DND-41 (cell line): ENCODE data around the gene APBB2.

ENCODE experiments used
- EZH2 ChIP-seq: IDR thresholded peaks from 3 replicates; pipeline ENCODE4 v1.6.1; 2012; ENCODE audit warnings: borderline replicate concordance, low read depth, mild to moderate bottlenecking, moderate library complexity, low read length, inconsistent platforms; ENCODE audit not compliant: severe bottlenecking
- TF ChIP-seq, protein P1 (sequence below): IDR thresholded peaks from 2 replicates; pipeline ENCODE4 v1.5.1; 2012; ENCODE audit warnings: borderline replicate concordance, low read length, moderate library complexity, mild to moderate bottlenecking; ENCODE audit not compliant: poor library complexity, severe bottlenecking; ENCODE audit errors: extremely low read depth

DNA sequence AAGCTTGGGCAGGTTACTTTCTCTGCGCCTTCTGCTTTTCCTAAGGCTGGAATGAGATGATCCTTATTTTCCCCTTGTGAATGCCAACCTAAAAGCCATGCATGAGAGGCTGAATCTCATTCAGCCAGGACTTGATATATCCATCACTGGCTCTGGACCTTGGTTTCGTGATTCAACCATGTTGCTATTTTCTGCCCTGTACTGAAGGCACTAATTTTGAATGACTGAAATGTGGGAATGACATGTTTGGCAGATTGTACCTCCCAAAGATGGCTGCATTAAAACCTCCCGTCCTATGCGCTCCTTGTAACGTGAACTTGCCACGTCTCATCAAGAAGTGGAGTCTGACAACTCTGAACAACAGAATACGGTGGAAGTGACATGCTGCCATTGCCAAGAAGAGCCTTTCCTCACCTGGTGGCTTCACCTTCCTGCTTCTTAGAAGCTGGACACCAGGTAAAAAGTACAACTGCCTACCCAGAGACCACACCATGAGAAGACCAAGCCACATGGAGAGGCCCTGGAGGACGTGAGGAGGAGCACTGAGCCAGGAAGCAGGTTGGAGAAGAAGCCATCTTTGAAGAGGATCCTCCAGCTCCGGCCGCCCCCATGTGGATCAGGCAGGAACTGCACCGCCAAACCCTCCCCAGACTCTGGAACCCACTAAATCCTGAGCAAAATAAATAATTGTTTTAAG lies 290.1 kb downstream of the APBB2 start:
- TF ChIP-seq, protein P1, sequence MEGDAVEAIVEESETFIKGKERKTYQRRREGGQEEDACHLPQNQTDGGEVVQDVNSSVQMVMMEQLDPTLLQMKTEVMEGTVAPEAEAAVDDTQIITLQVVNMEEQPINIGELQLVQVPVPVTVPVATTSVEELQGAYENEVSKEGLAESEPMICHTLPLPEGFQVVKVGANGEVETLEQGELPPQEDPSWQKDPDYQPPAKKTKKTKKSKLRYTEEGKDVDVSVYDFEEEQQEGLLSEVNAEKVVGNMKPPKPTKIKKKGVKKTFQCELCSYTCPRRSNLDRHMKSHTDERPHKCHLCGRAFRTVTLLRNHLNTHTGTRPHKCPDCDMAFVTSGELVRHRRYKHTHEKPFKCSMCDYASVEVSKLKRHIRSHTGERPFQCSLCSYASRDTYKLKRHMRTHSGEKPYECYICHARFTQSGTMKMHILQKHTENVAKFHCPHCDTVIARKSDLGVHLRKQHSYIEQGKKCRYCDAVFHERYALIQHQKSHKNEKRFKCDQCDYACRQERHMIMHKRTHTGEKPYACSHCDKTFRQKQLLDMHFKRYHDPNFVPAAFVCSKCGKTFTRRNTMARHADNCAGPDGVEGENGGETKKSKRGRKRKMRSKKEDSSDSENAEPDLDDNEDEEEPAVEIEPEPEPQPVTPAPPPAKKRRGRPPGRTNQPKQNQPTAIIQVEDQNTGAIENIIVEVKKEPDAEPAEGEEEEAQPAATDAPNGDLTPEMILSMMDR, result peak; percentile 88
- TF ChIP-seq EZH2, result no peak
